DOHH2 (cell line): ENCODE results near the gene ADAMTS15.

ENCODE experiments used
- CTCF ChIP-seq: fragments of 200-600 bp; sonication (generic); IDR thresholded peaks from one replicate; pipeline ENCODE4 v1.5.1; 2014; ENCODE audit warnings: antibody characterized with exemption, mild to moderate bottlenecking, low read depth, low read length; ENCODE audit not compliant: poor library complexity, severe bottlenecking
- EZH2phosphoT487 ChIP-seq: fragments of 200-600 bp; sonication (generic); IDR thresholded peaks from 2 replicates; pipeline ENCODE4 v1.6.1; 2017; ENCODE audit warnings: borderline replicate concordance, mild to moderate bottlenecking, antibody characterized with exemption, low read length, moderate library complexity, mixed read lengths

- TF ChIP-seq CTCF: no peak
- no peak for TF ChIP-seq EZH2phosphoT487
Observed at GRCh38 chr11:130514316-130514715, 65.9 kb downstream of the ADAMTS15 start.
